CD4-positive, alpha-beta T cell (primary cell): Measurements from ENCODE around the gene FARS2. TPM values are rescaled to one million over a fixed set of nuclear protein-coding genes. Genes with fewer than 3 reads are reported as not detected.

Experiments used
- ATAC-seq: fragments of 200-7000 bp; cut with Tn5 transposase; one replicate; pipeline ENCODE4 v1.10.0; 2022; ENCODE audit warnings: mild to moderate bottlenecking; ENCODE audit not compliant: poor library complexity
- CTCF ChIA-PET: fragments of 350-600 bp; sonication (Branson Sonifier 250); formaldehyde crosslinking; loops from one replicate; lab custom pipeline; 2021; ENCODE audit warnings: antibody characterized with exemption, inconsistent platforms; lab: Charles Lee
- POLR2A ChIA-PET: fragments of 350-600 bp; sonication (Branson Sonifier 250); formaldehyde crosslinking; loops from one replicate; lab custom pipeline; 2021; ENCODE audit warnings: antibody characterized with exemption, inconsistent platforms; lab: Charles Lee
- DNase-seq, 14 experiments: peaks; one replicate each; pipeline ENCODE4 v3.0.0-alpha.2; 2013 to 2020; ENCODE audit warnings: mixed read lengths in 2 of 14
- H3K27ac ChIP-seq, 2 donors: one replicate each; pipeline versions ENCODE4 v1.5.1 to v1.7.0; 2013; ENCODE audit warnings: low read length in 2 of 2, low read depth in 1 of 2, mild to moderate bottlenecking in 1 of 2
- H3K27me3 ChIP-seq, 2 experiments: 1 replicate in 1 of 2; 2 replicates in 1 of 2; pipeline versions ENCODE4 v1.6.1 to v1.7.0; 2013; ENCODE audit warnings: low read length in 2 of 2, control low read depth in 1 of 2, mild to moderate bottlenecking in 1 of 2, moderate library complexity in 1 of 2; ENCODE audit not compliant: insufficient read depth in 2 of 2, control insufficient read depth in 1 of 2
- H3K36me3 ChIP-seq: one replicate; pipeline ENCODE4 v1.6.1; 2013; ENCODE audit warnings: low read length, control low read depth; ENCODE audit not compliant: insufficient read depth
- H3K4me1 ChIP-seq: one replicate; pipeline ENCODE4 v1.6.1; 2013; ENCODE audit warnings: low read length, control low read depth; ENCODE audit not compliant: insufficient read depth
- H3K4me3 ChIP-seq: one replicate; pipeline ENCODE4 v1.5.1; 2013; ENCODE audit warnings: mild to moderate bottlenecking, low read length, moderate library complexity
- H3K9me3 ChIP-seq, 2 experiments: 1 replicate in 1 of 2; 2 replicates in 1 of 2; pipeline versions ENCODE4 v1.6.1 to v1.7.0; 2013; ENCODE audit warnings: low read length in 2 of 2, mild to moderate bottlenecking in 2 of 2, control low read depth in 1 of 2, moderate library complexity in 1 of 2; ENCODE audit not compliant: control insufficient read depth in 1 of 2, insufficient read depth in 1 of 2
- H3K27ac Mint-ChIP-seq: one replicate; pipeline ENCODE4 v1.8.0; 2020; ENCODE audit warnings: mixed read lengths
- H3K27me3 Mint-ChIP-seq: one replicate; pipeline ENCODE4 v1.8.0; 2021; ENCODE audit warnings: mixed read lengths
- H3K36me3 Mint-ChIP-seq: one replicate; pipeline ENCODE4 v1.8.0; 2021; ENCODE audit warnings: low read depth, mixed read lengths
- H3K4me1 Mint-ChIP-seq: one replicate; pipeline ENCODE4 v1.8.0; 2021; ENCODE audit warnings: low read depth, mixed read lengths
- H3K4me3 Mint-ChIP-seq: one replicate; pipeline ENCODE4 v1.8.0; 2020; ENCODE audit warnings: mild to moderate bottlenecking, mixed read lengths
- H3K9me3 Mint-ChIP-seq: one replicate; pipeline ENCODE4 v1.8.0; 2020; ENCODE audit warnings: mixed read lengths
- intact Hi-C, 2 experiments: fragments of 100-400 bp; cut with DNase I in 1 of 2; cut with micrococcal nuclease in 1 of 2; formaldehyde crosslinking; loops; one replicate each; pipeline versions ENCODE4 v1.15.1 to v1.9.0; 2023 to 2025; cut with DNase I, micrococcal nuclease
- total RNA-seq, 174 experiments: library from RNA in 2 of 174; stranded (reverse) in 2 of 174; gene quantifications; one replicate each; pipeline ENCODE4 v1.2.3 and lab custom pipeline; 2021 to 2026
- TF ChIP-seq, protein P1 (sequence below): fragments of 200-600 bp; IDR thresholded peaks from one replicate; pipeline ENCODE4 v1.8.0; 2022; ENCODE audit warnings: antibody characterized with exemption, mild to moderate bottlenecking

The FARS2 gene
- total RNA-seq, 2 experiments from 2014 or later: 12.6 to 12.8 TPM

DNA sequence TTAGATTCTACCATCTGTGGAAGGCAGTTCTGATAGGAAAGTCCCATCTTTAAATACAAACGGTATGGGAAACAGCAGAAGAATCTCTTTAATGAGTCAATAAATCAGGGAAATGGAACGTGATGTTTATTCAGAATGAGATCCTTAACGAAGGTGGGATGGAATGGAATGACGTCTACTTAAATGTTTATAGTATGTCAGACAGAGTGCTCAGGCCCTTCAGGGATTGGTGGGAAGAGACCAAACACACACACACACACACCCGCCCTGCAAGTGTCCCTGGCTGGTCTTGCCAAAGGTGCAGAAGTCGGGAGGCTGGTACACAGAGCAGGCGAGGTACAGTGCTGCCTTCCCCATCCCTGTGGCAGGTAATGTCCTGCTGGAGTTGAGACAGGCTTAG is 164.0 kb downstream of the FARS2 start:
- no peaks in the 10 kb centered on the region for H3K27me3 Mint-ChIP-seq
- Histone ChIP-seq H3K36me3 (no peaks in the 10 kb centered on the region), H3K27ac (no peak overlapping the region), H3K4me1 (no peaks in the 10 kb centered on the region), H3K27me3 (no peaks in the 10 kb centered on the region), H3K9me3 (no peaks in the 10 kb centered on the region), H3K4me3 (no peak overlapping the region)
- H3K36me3 Mint-ChIP-seq: peaks cover 18% of the 10 kb centered on the region
- H3K27ac Mint-ChIP-seq: no peak overlapping the region
- no peak for DNase-seq
- no peaks in the 10 kb centered on the region for H3K9me3 Mint-ChIP-seq
- H3K4me1 Mint-ChIP-seq: peaks cover 21% of the 10 kb centered on the region
- intact Hi-C loops: no loop called here
- no peak for ATAC-seq
- POLR2A ChIA-PET: no interaction called here
- no peak overlapping the region for H3K4me3 Mint-ChIP-seq
- TF ChIP-seq, protein P1, sequence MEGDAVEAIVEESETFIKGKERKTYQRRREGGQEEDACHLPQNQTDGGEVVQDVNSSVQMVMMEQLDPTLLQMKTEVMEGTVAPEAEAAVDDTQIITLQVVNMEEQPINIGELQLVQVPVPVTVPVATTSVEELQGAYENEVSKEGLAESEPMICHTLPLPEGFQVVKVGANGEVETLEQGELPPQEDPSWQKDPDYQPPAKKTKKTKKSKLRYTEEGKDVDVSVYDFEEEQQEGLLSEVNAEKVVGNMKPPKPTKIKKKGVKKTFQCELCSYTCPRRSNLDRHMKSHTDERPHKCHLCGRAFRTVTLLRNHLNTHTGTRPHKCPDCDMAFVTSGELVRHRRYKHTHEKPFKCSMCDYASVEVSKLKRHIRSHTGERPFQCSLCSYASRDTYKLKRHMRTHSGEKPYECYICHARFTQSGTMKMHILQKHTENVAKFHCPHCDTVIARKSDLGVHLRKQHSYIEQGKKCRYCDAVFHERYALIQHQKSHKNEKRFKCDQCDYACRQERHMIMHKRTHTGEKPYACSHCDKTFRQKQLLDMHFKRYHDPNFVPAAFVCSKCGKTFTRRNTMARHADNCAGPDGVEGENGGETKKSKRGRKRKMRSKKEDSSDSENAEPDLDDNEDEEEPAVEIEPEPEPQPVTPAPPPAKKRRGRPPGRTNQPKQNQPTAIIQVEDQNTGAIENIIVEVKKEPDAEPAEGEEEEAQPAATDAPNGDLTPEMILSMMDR: no peak
- CTCF ChIA-PET: no interaction called here

DNA sequence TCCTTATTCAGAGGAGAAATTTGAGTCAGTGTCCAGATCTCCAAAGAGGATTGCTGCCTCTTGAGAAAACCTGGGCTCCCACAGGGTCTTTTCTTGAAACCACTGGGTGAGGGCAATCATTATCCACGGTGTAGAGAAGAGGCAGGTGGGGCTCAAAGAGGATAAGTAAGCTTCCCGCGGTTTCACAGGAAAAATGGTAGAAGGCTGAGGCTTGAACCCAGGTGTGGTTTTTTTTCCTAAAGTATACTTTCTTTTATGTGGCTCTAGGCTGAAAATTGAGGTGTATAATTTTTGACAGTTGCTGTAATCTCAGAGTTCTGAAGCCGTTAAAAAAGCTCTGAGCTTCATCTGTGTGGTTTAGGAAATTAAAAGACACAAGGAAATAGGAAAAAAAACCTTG is 164.5 kb downstream of the FARS2 start:
- H3K36me3 ChIP-seq: peaks cover under 1% of the 10 kb centered on the region
- H3K4me3 Mint-ChIP-seq: no peak overlapping the region
- H3K27ac Mint-ChIP-seq: no peak overlapping the region
- DNase-seq (no peak), ATAC-seq (no peak)
- H3K4me3 ChIP-seq: no peak overlapping the region
- H3K27ac ChIP-seq: no peak overlapping the region
- no peaks in the 10 kb centered on the region for H3K27me3 ChIP-seq
- H3K4me1 ChIP-seq: no peaks in the 10 kb centered on the region
- ChIA-PET CTCF (no interaction called here), POLR2A (no interaction called here)
- H3K9me3 Mint-ChIP-seq: no peaks in the 10 kb centered on the region
- intact Hi-C loops: no loop called here
- TF ChIP-seq, protein P1: no peak
- no peaks in the 10 kb centered on the region for H3K9me3 ChIP-seq
- peaks cover 22% of the 10 kb centered on the region for H3K36me3 Mint-ChIP-seq
- H3K27me3 Mint-ChIP-seq: no peaks in the 10 kb centered on the region
- peaks cover 21% of the 10 kb centered on the region for H3K4me1 Mint-ChIP-seq

- no peaks in the 10 kb centered on the region for H3K9me3 Mint-ChIP-seq
- TF ChIP-seq, protein P1: no peak
- H3K27ac ChIP-seq: no peak overlapping the region
- ChIA-PET CTCF (no interaction called here), POLR2A (no interaction called here)
- intact Hi-C loops: no loop called here
- H3K4me3 ChIP-seq: no peak overlapping the region
- H3K27ac Mint-ChIP-seq: no peak overlapping the region
- H3K4me1 Mint-ChIP-seq: peaks cover 21% of the 10 kb centered on the region
- H3K36me3 Mint-ChIP-seq: peaks cover 22% of the 10 kb centered on the region
- H3K27me3 Mint-ChIP-seq: no peaks in the 10 kb centered on the region
- H3K36me3 ChIP-seq: peaks cover 6% of the 10 kb centered on the region
- H3K4me3 Mint-ChIP-seq: no peak overlapping the region
- no peak for ATAC-seq
- DNase-seq: no peak
- no peaks in the 10 kb centered on the region for H3K27me3 ChIP-seq
- H3K9me3 ChIP-seq: no peaks in the 10 kb centered on the region
- H3K4me1 ChIP-seq: no peaks in the 10 kb centered on the region
Measured at GRCh38 chr6:5427586-5427985, 166.3 kb downstream of the FARS2 start.
